ENCODE data around the gene RIIAD1. TPM values are rescaled to one million over a fixed set of nuclear protein-coding genes. Genes with fewer than 3 reads are reported as not detected.
A peak's percentile ranks its signal among the peaks of the same experiment; 100 is the strongest.

The RIIAD1 gene
- total and polyA plus RNA-seq, 7 experiments from 2014 or later: not detected

- no peaks in the 10 kb centered on the region for H3K27me3 ChIP-seq (ENCODE audit: control insufficient read depth in 2 of 2, insufficient read depth in 2 of 2, low read length in 2 of 2)
- H3K9me3 Mint-ChIP-seq: peaks cover 0 to 23% (median 11%) of the 10 kb centered on the region in 11 donors
- H3K27ac Mint-ChIP-seq: no peak overlapping the region
- no peak overlapping the region for H3K27ac ChIP-seq (ENCODE audit: low read depth, low read length)
- ChIA-PET CTCF (interaction anchor here (1.4 kb wide), 1 partner anchor 9 kb away, joined by 3 read pairs; no protein-coding TSS in a partner anchor), POLR2A (no interaction called here)
- intact Hi-C loops (cut with micrococcal nuclease): no loop called here
- peaks cover 0 to 10% (median 0%) of the 10 kb centered on the region in 7 donors for H3K4me1 Mint-ChIP-seq
- peaks cover 0 to 6% (median 6%) of the 10 kb centered on the region in 5 donors for H3K36me3 Mint-ChIP-seq
- peaks cover 0 to 12% (median 9%) of the 10 kb centered on the region in 3 experiments for H3K9me3 ChIP-seq (ENCODE audit: control insufficient read depth in 2 of 3, low read length in 3 of 3)
- H3K4me1 ChIP-seq (ENCODE audit: control insufficient read depth in 2 of 2, insufficient read depth in 2 of 2, low read length in 2 of 2): no peaks in the 10 kb centered on the region
- no peak overlapping the region for H3K4me3 Mint-ChIP-seq
- H3K4me3 ChIP-seq (ENCODE audit: low read length): no peak overlapping the region
- H3K27me3 Mint-ChIP-seq: peaks cover 0 to 14% (median 3%) of the 10 kb centered on the region in 5 donors
- no peak for ATAC-seq
- no peak for DNase-seq
- H3K36me3 ChIP-seq (ENCODE audit: control insufficient read depth in 2 of 3, insufficient read depth in 3 of 3, low read length in 3 of 3): no peaks in the 10 kb centered on the region
These were observed 16.2 kb downstream of the RIIAD1 start for GRCh38 chr1:151737479-151737878.

GRCh38 chr1:151739590-151740355 lies 18.5 kb downstream of the RIIAD1 start:
- H3K27me3 ChIP-seq (ENCODE audit: control insufficient read depth in 2 of 2, insufficient read depth in 2 of 2, low read length in 2 of 2): no peaks in the 10 kb centered on the region
- Mint-ChIP-seq H3K9me3 (peaks cover 0 to 23% (median 11%) of the 10 kb centered on the region in 11 donors), H3K27ac (no peak overlapping the region), H3K4me1 (peaks cover 0 to 10% (median 0%) of the 10 kb centered on the region in 7 donors), H3K27me3 (peaks cover 0 to 25% (median 0%) of the 10 kb centered on the region in 5 donors), H3K4me3 (no peak overlapping the region), H3K36me3 (peaks cover 0 to 6% (median 6%) of the 10 kb centered on the region in 5 donors)
- no peaks in the 10 kb centered on the region for H3K36me3 ChIP-seq (ENCODE audit: control insufficient read depth in 2 of 3, insufficient read depth in 3 of 3, low read length in 3 of 3)
- DNase-seq (no peak), ATAC-seq (no peak)
- H3K4me1 ChIP-seq (ENCODE audit: control insufficient read depth in 2 of 2, insufficient read depth in 2 of 2, low read length in 2 of 2): no peaks in the 10 kb centered on the region
- POLR2A ChIA-PET: no interaction called here
- no peak overlapping the region for H3K27ac ChIP-seq (ENCODE audit: low read depth, low read length)
- intact Hi-C loops (cut with micrococcal nuclease): no loop called here
- CTCF ChIA-PET: no interaction called here
- no peak overlapping the region for H3K4me3 ChIP-seq (ENCODE audit: low read length)
- H3K9me3 ChIP-seq (ENCODE audit: control insufficient read depth in 2 of 3, low read length in 3 of 3): peaks cover 0 to 12% (median 9%) of the 10 kb centered on the region in 3 experiments

GRCh38 chr1:151741516-151741915 lies 20.2 kb downstream of the RIIAD1 start:
- intact Hi-C loops (cut with micrococcal nuclease): no loop called here
- Mint-ChIP-seq H3K27ac (no peak overlapping the region), H3K36me3 (peaks cover 0 to 6% (median 6%) of the 10 kb centered on the region in 5 donors), H3K4me1 (peaks cover 0 to 6% (median 0%) of the 10 kb centered on the region in 7 donors), H3K9me3 (peaks cover 0 to 21% (median 10%) of the 10 kb centered on the region in 11 donors), H3K27me3 (peaks cover 0 to 35% (median 0%) of the 10 kb centered on the region in 5 donors), H3K4me3 (no peak overlapping the region)
- no peak overlapping the region for H3K27ac ChIP-seq (ENCODE audit: low read depth, low read length)
- H3K27me3 ChIP-seq (ENCODE audit: control insufficient read depth in 2 of 2, insufficient read depth in 2 of 2, low read length in 2 of 2): no peaks in the 10 kb centered on the region
- no peak for ATAC-seq
- H3K9me3 ChIP-seq (ENCODE audit: control insufficient read depth in 2 of 3, low read length in 3 of 3): peaks cover 0 to 12% (median 9%) of the 10 kb centered on the region in 3 experiments
- H3K4me1 ChIP-seq (ENCODE audit: control insufficient read depth in 2 of 2, insufficient read depth in 2 of 2, low read length in 2 of 2): no peaks in the 10 kb centered on the region
- H3K36me3 ChIP-seq (ENCODE audit: control insufficient read depth in 2 of 3, insufficient read depth in 3 of 3, low read length in 3 of 3): no peaks in the 10 kb centered on the region
- ChIA-PET CTCF (no interaction called here), POLR2A (interaction anchor here (0.6 kb wide), 1 partner anchor 1386 kb away, joined by 3 read pairs; no protein-coding TSS in a partner anchor)
- H3K4me3 ChIP-seq (ENCODE audit: low read length): no peak overlapping the region
- no peak for DNase-seq

- Histone ChIP-seq H3K4me1 (ENCODE audit: control insufficient read depth in 2 of 2, insufficient read depth in 2 of 2, low read length in 2 of 2) (no peaks in the 10 kb centered on the region), H3K9me3 (ENCODE audit: control insufficient read depth in 2 of 3, low read length in 3 of 3) (no peaks in the 10 kb centered on the region), H3K36me3 (ENCODE audit: control insufficient read depth in 2 of 3, insufficient read depth in 3 of 3, low read length in 3 of 3) (peaks cover 3 to 49% (median 5%) of the 10 kb centered on the region in 3 experiments), H3K4me3 (ENCODE audit: low read length) (no peak overlapping the region), H3K27me3 (ENCODE audit: control insufficient read depth in 2 of 2, insufficient read depth in 2 of 2, low read length in 2 of 2) (no peaks in the 10 kb centered on the region), H3K27ac (ENCODE audit: low read depth, low read length) (no peak overlapping the region)
- Mint-ChIP-seq H3K4me3 (no peak overlapping the region), H3K4me1 (peaks cover 0 to 10% (median 0%) of the 10 kb centered on the region in 7 donors), H3K36me3 (peaks cover 0 to 35% (median 15%) of the 10 kb centered on the region in 5 donors), H3K27ac (no peak overlapping the region), H3K9me3 (peaks cover 0 to 2% (median 0%) of the 10 kb centered on the region in 11 donors), H3K27me3 (peaks cover 0 to 9% (median 0%) of the 10 kb centered on the region in 5 donors)
- DNase-seq (no peak), ATAC-seq (peak; percentile 22)
- POLR2A ChIA-PET: no interaction called here
- intact Hi-C loops (cut with micrococcal nuclease): loop anchor here in 1 of 2 donors (5.0 kb wide), 1 partner anchor 34 kb away; the partner anchor contains the start of gene RIIAD1
- CTCF ChIA-PET: no interaction called here
These were observed 35.0 kb downstream of the RIIAD1 start for GRCh38 chr1:151756291-151756690.

- no peak for DNase-seq
- CTCF ChIA-PET: no interaction called here
These were observed 37.9 kb downstream of the RIIAD1 start for GRCh38 chr1:151759241-151759640.

GRCh38 chr1:151760597-151761385 lies 39.5 kb downstream of the RIIAD1 start:
- intact Hi-C loops (cut with micrococcal nuclease): loop anchor here (5.0 kb wide), 2 partner anchors 38 to 147 kb away; partner anchors contain the start of genes RIIAD1 (in 1 of the 2) and THEM4 (in 1 of the 2)
- DNase-seq (no peak), ATAC-seq (no peak)
- H3K4me1 ChIP-seq (ENCODE audit: control insufficient read depth in 2 of 2, insufficient read depth in 2 of 2, low read length in 2 of 2): peaks cover 11 to 12% of the 10 kb centered on the region in 2 donors
- peak overlapping the region in 7 of 9 donors; percentile 26 to 82 (median 52) for H3K27ac Mint-ChIP-seq
- peaks cover 6 to 56% (median 12%) of the 10 kb centered on the region in 3 experiments for H3K36me3 ChIP-seq (ENCODE audit: control insufficient read depth in 2 of 3, insufficient read depth in 3 of 3, low read length in 3 of 3)
- peak overlapping the region in 6 of 10 donors; percentile 17 to 58 (median 30) for H3K4me3 Mint-ChIP-seq
- peaks cover 13 to 30% (median 21%) of the 10 kb centered on the region in 7 donors for H3K4me1 Mint-ChIP-seq
- no peak overlapping the region for H3K4me3 ChIP-seq (ENCODE audit: low read length)
- H3K9me3 ChIP-seq (ENCODE audit: control insufficient read depth in 2 of 3, low read length in 3 of 3): no peaks in the 10 kb centered on the region
- H3K27me3 ChIP-seq (ENCODE audit: control insufficient read depth in 2 of 2, insufficient read depth in 2 of 2, low read length in 2 of 2): no peaks in the 10 kb centered on the region
- H3K9me3 Mint-ChIP-seq: peaks cover 0 to 3% (median 0%) of the 10 kb centered on the region in 11 donors
- ChIA-PET CTCF (no interaction called here), POLR2A (interaction anchor here (0.6 kb wide), 1 partner anchor 510 kb away, joined by 6 read pairs; no protein-coding TSS in a partner anchor)
- H3K27me3 Mint-ChIP-seq: no peaks in the 10 kb centered on the region
- H3K36me3 Mint-ChIP-seq: peaks cover 3 to 35% (median 15%) of the 10 kb centered on the region in 5 donors
- no peak overlapping the region for H3K27ac ChIP-seq (ENCODE audit: low read depth, low read length)

More at GRCh38 chr1:151759241-151759640, 37.9 kb downstream of the RIIAD1 start:
- Mint-ChIP-seq H3K36me3 (peaks cover 3 to 42% (median 15%) of the 10 kb centered on the region in 5 donors), H3K27ac (no peak overlapping the region), H3K9me3 (peaks cover 0 to 3% (median 0%) of the 10 kb centered on the region in 11 donors), H3K4me3 (no peak overlapping the region), H3K27me3 (no peaks in the 10 kb centered on the region), H3K4me1 (peaks cover 11 to 28% (median 17%) of the 10 kb centered on the region in 7 donors)
- no peaks in the 10 kb centered on the region for H3K9me3 ChIP-seq (ENCODE audit: control insufficient read depth in 2 of 3, low read length in 3 of 3)
- H3K27me3 ChIP-seq (ENCODE audit: control insufficient read depth in 2 of 2, insufficient read depth in 2 of 2, low read length in 2 of 2): no peaks in the 10 kb centered on the region
- POLR2A ChIA-PET: no interaction called here
- H3K36me3 ChIP-seq (ENCODE audit: control insufficient read depth in 2 of 3, insufficient read depth in 3 of 3, low read length in 3 of 3): peaks cover 6 to 63% (median 12%) of the 10 kb centered on the region in 3 experiments
- H3K4me1 ChIP-seq (ENCODE audit: control insufficient read depth in 2 of 2, insufficient read depth in 2 of 2, low read length in 2 of 2): peaks cover 11% of the 10 kb centered on the region in 2 donors
- no peak for ATAC-seq
- no peak overlapping the region for H3K27ac ChIP-seq (ENCODE audit: low read depth, low read length)
- no peak overlapping the region for H3K4me3 ChIP-seq (ENCODE audit: low read length)
- intact Hi-C loops (cut with micrococcal nuclease): loop anchor here in 1 of 2 donors (5.0 kb wide), 1 partner anchor 37 kb away; the partner anchor contains the start of gene RIIAD1

All from naive thymus-derived CD4-positive, alpha-beta T cell (primary cell).